ENCODE measurements around the gene SDR9C7.
"Not testable (repeated sequence)": the region's sequence is repeated elsewhere in the genome, so short reads cannot be mapped to it uniquely, and the experiment has no call there.

The SDR9C7 gene

DNA sequence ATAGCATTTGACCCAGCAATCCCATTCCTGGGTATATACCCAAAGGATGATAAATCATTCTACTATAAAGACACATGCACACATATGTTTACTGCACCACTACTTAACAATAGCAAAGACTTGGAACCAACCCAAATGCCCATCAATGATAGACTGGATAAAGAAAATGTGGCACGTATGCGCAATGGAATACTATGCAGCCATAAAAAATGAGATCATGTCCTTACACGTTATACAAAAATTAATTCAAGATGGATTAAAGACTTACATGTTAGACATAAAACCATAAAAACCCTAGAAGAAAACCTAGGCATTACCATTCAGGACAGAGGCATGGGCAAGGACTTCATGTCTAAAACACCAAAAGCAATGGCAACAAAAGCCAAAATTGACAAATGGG, 16.1 kb downstream of the SDR9C7 start:
- DNase-seq (ENCODE audit: extremely low read depth in 1 of 2, low read depth in 1 of 2): not testable (repeated sequence)

- no peak for DNase-seq (ENCODE audit: extremely low read depth in 1 of 2, low read depth in 1 of 2)
Observed at GRCh38 chr12:56916996-56917333, 17.2 kb downstream of the SDR9C7 start.

DNA sequence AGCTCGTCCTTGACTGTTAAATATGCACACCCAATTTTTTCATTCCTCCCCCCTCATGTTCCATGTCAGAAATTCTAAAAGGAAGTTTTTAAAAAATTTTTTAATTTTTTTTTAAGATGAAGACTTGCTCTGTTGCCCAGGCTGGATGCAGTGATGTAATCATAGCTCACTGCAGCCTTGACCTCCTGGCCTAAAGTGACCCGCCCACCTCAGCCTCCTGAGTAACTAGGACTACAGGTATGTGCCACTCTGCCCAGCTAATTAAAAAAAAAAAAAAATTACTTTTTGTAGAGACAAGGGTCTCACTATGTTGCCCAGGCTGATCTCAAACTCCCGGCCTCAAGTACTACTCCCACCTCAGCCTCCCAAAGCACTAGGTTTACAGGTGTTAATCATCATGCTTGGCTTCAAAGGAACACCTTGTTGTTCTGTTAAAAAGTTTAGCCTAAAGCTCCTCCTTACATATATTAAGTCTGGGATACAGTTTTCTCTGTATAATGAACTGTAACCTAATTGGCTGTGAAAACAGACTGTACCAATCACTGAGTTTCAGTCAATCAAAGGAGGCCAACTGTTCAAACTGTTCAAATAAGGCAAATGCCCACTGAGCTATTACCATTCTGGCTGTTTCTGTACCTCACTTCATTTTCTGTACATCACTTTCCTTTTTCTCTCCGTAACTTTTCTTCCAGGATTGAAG, 17.8 kb downstream of the SDR9C7 start:
- no peak for DNase-seq (ENCODE audit: extremely low read depth in 1 of 2, low read depth in 1 of 2)

- no peak for DNase-seq (ENCODE audit: extremely low read depth in 1 of 2, low read depth in 1 of 2)
Observed at GRCh38 chr12:56914724-56915123, 19.5 kb downstream of the SDR9C7 start.

DNA sequence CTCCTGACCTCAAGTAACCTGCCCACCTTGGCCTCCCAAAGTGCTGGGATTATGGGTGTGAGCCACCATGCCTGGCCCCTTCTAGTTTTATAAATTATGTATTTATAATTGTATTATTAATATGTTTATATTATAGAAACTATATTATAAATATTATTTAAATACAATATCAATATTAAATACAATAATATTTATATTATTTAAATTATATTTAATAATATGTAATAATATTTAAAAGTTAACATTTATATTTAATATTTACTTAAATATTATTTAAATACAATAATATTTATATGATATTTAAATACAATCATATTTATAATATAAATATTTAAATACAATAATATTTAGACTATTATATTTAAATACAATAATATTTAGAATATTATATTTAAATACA, 20.0 kb downstream of the SDR9C7 start:
- no peak for DNase-seq (ENCODE audit: extremely low read depth in 1 of 2, low read depth in 1 of 2)

GRCh38 chr12:56909403-56909802, 24.8 kb downstream of the SDR9C7 start:
- not testable (repeated sequence) for DNase-seq (ENCODE audit: extremely low read depth in 1 of 2, low read depth in 1 of 2)

DNA sequence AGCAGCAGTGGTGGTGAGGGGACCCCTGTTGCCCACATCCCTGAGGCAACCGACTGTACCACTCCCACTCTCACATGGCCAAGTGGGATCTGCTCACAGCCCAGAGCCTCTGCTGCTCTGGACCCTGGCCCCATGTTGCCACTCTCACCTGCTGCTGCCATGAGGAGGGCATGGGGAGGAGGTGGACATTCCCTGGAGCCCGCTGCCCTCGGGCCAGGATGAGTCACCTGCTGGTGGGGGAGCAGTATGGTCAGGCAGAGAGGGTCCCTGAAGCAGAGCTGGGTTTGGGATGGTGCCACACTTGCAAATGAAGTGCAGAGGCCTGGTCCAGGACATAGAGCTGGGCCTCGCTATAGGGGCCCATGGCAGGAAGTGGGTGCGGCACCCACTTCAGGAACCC, 26.1 kb downstream of the SDR9C7 start:
- DNase-seq (ENCODE audit: extremely low read depth in 1 of 2, low read depth in 1 of 2): no peak

- DNase-seq (ENCODE audit: extremely low read depth in 1 of 2, low read depth in 1 of 2): no peak
Observed at GRCh38 chr12:56905852-56906251, 28.4 kb downstream of the SDR9C7 start.

GRCh38 chr12:56903374-56903773, 30.8 kb downstream of the SDR9C7 start:
- no peak for DNase-seq (ENCODE audit: extremely low read depth in 1 of 2, low read depth in 1 of 2)

- not testable (repeated sequence) for DNase-seq (ENCODE audit: extremely low read depth in 1 of 2, low read depth in 1 of 2)
Observed at GRCh38 chr12:56901313-56901712, 32.9 kb downstream of the SDR9C7 start.

- DNase-seq (ENCODE audit: extremely low read depth in 1 of 2, low read depth in 1 of 2): no peak
Observed at GRCh38 chr12:56900583-56900982, 33.6 kb downstream of the SDR9C7 start.

DNA sequence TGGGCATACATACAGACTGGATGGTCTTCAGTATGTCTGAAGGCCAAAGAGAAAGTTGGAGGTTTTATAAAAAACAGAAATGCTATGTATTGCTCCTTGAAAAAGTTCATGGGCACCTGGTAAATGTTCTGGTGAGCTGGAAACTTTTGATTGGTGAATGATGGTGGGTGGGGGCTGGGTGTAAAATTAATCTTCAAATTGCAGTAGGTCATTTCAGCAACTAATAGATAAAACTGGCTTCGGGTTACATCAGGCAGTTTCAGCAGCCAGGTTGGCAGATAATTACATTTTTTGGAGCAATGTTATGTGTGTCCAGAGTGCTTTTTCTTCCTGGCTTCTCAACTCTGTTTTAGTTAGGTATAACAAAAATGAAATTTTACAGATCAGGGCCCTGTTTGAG, 35.3 kb downstream of the SDR9C7 start:
- DNase-seq (ENCODE audit: extremely low read depth in 1 of 2, low read depth in 1 of 2): no peak

DNA sequence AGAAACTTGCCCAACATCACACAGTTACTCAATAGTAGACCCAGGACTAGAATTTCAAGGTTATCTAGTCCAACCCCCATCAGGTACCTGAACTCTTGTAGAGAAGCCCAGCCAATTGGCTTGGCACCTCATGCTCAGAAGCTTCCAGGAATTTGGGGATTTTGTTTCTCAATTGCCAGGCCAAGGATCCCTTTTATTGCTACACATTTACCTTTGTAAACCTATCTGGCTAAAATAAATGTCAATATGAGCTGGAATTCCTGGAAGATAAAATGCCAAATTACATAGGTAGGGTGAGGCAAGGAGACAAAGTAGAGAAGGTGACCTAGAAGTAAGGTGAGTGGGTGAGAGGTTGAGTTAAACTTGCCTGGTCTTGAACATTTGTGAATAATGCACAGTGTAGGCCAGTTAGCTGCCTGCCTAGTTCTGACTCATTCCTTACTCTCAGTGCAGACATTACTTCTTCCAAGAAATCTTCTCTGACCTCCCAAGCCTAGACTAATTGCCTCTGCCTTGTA, 36.3 kb downstream of the SDR9C7 start:
- DNase-seq (ENCODE audit: extremely low read depth in 1 of 2, low read depth in 1 of 2): no peak

DNA sequence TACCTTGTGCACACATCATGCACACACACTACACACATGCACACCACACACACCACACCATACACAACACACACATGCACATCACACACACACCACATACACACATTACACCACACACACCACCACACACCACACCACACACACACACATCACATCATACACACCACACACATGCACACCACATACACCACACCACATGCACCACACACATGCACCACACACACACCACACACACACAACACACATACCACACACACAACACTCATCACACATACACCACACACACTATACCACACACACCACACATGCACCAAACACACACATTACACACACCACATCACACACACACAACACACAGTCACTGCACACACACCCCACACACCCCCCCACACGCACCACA, 38.1 kb downstream of the SDR9C7 start:
- no peak for DNase-seq (ENCODE audit: extremely low read depth in 1 of 2, low read depth in 1 of 2)

GRCh38 chr12:56894698-56895368, 39.4 kb downstream of the SDR9C7 start:
- no peak for DNase-seq (ENCODE audit: extremely low read depth in 1 of 2, low read depth in 1 of 2)

DNA sequence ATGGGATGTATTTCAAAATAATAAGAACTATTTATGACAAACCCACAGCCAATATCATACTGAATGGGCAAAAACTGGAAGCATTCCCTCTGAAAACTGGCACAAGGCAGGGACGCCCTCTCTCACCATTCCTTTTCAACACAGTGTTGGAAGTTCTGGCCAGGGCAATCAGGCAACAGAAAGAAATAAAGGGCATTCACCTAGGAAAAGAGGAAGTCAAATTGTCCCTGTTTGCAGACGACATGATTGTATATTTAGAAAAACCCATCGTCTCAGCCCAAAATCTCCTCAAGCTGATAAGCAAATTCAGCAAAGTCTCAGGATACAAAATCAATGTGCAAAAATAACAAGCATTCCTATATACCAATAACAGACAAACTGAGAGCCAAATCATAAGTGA, 42.3 kb downstream of the SDR9C7 start:
- not testable (repeated sequence) for DNase-seq (ENCODE audit: extremely low read depth in 1 of 2, low read depth in 1 of 2)

GRCh38 chr12:56886319-56886718, 47.9 kb downstream of the SDR9C7 start:
- no peak for DNase-seq (ENCODE audit: extremely low read depth in 1 of 2, low read depth in 1 of 2)

DNA sequence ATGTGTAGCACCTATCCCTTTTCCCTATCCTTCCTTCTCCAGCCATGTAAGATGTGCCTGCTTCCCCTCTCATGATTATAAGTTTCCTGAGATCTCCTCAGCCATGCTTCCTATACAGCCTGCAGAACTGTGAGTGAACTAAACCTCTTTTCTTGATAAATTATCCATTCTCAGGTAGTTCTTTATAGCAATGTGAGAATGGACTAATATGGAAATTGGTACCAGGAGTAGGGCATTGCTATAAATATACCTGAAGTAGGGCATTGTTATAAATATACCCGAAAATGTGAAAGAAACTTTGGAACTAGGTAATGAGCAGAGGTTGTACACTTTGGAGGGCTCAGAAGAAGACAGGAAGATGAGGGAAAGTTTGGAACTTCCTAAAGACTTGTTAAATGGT, 48.9 kb downstream of the SDR9C7 start:
- no peak for DNase-seq (ENCODE audit: extremely low read depth in 1 of 2, low read depth in 1 of 2)

- no peak for DNase-seq (ENCODE audit: extremely low read depth in 1 of 2, low read depth in 1 of 2)
Observed at GRCh38 chr12:56884421-56884820, 49.8 kb downstream of the SDR9C7 start.

GRCh38 chr12:56882407-56882806, 51.8 kb downstream of the SDR9C7 start:
- DNase-seq (ENCODE audit: extremely low read depth in 1 of 2, low read depth in 1 of 2): not testable (repeated sequence)

DNA sequence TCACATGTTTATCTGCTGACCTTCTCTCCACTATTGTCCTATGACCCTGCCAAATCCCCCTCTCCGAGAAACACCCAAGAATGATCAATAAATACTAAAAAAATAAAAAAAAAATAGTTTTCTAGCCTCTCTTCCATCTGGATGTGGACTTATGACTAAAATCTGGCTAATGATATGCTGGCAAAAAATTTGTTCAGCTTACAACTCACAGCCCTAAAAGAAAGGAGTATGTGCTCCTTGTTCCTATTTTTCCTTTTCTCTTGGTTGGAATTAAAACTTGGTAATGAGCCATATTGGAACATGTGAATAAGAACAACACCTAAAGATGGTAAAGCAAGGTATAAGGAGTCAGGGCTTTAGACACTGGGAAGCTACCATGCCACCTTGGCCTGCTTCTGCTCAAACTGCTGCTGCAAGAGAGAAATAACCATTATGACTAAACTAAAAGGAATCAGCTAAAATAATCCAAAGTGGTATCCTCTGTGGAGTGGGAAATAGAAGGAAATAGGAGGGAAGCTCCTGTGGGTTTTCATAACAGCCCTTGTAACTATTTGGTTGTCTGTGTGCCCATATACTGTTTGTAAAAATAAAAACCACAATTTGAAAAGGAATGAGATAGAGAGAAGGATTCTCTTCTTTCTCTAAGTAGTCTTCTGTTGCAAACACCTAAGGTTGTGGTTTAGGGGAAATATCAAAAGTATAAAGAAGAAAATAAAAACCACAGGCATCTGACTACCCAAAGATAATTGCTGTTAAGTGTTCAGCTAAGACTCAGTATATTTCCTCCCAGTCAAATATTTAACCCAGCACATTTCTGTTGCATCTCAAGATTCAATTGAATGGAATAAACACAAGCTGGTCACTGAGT, 53.8 kb downstream of the SDR9C7 start:
- no peak for DNase-seq (ENCODE audit: extremely low read depth in 1 of 2, low read depth in 1 of 2)

Data from stimulated activated CD8-positive, alpha-beta memory T cell treated with anti-CD3 and anti-CD28 coated beads, Interleukin-7, amount 100 ng/mL, for 48 hours (primary cell).